Measurements from ENCODE around the gene SLC9A5.

The SLC9A5 gene, protein sequence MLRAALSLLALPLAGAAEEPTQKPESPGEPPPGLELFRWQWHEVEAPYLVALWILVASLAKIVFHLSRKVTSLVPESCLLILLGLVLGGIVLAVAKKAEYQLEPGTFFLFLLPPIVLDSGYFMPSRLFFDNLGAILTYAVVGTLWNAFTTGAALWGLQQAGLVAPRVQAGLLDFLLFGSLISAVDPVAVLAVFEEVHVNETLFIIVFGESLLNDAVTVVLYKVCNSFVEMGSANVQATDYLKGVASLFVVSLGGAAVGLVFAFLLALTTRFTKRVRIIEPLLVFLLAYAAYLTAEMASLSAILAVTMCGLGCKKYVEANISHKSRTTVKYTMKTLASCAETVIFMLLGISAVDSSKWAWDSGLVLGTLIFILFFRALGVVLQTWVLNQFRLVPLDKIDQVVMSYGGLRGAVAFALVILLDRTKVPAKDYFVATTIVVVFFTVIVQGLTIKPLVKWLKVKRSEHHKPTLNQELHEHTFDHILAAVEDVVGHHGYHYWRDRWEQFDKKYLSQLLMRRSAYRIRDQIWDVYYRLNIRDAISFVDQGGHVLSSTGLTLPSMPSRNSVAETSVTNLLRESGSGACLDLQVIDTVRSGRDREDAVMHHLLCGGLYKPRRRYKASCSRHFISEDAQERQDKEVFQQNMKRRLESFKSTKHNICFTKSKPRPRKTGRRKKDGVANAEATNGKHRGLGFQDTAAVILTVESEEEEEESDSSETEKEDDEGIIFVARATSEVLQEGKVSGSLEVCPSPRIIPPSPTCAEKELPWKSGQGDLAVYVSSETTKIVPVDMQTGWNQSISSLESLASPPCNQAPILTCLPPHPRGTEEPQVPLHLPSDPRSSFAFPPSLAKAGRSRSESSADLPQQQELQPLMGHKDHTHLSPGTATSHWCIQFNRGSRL

DNA sequence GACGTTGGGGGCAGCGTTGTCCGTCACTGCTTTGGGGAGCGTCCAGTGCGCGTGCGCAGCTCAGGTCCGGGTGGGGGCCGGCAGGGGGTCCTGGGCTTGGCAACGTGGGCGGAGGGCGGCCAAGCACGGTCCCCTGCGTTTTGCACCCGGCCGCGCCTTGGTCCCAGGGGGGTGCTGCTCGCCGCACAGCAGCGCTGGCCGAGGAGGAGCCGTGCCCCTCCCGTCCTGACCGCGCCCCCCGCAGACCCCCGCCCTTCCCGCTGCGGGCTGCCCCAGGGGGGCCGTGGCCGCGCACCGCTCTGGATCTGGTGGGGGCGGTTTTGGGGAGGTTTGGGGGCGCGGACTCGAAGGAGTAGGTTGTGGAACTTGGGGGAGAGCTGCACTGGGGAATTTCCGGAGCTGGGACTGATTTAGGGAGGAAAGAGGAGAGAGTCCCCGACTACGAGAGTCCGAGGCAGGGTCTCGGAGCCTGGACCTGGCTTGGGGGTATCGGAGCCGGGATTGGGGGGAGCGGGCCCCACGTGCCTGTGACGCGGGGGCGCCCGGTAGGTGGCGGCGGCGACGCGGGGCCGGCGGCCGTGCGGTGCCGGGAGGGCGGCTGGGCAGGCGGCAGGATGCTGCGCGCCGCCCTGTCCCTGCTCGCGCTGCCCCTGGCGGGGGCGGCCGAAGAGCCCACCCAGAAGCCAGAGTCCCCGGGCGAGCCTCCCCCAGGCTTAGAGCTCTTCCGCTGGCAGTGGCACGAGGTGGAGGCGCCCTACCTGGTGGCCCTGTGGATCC, at the start of gene SLC9A5:
TSS of gene SLC9A5 (plus strand) at position 579 of the 777 bp plus-strand sequence. CDS start at position 615, 36 bp downstream.
- TF ChIP-seq, protein P1, sequence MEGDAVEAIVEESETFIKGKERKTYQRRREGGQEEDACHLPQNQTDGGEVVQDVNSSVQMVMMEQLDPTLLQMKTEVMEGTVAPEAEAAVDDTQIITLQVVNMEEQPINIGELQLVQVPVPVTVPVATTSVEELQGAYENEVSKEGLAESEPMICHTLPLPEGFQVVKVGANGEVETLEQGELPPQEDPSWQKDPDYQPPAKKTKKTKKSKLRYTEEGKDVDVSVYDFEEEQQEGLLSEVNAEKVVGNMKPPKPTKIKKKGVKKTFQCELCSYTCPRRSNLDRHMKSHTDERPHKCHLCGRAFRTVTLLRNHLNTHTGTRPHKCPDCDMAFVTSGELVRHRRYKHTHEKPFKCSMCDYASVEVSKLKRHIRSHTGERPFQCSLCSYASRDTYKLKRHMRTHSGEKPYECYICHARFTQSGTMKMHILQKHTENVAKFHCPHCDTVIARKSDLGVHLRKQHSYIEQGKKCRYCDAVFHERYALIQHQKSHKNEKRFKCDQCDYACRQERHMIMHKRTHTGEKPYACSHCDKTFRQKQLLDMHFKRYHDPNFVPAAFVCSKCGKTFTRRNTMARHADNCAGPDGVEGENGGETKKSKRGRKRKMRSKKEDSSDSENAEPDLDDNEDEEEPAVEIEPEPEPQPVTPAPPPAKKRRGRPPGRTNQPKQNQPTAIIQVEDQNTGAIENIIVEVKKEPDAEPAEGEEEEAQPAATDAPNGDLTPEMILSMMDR (IDR thresholded peaks at IDR 0.05; ENCODE audit: low read depth, low read length, missing control alignments): no peak
- DNase-seq (ENCODE audit: low read depth): no peak
- peak within 1 kb of the TSS; percentile 73 for H3K4me3 ChIP-seq (ENCODE audit: low read depth, low read length)

DNA sequence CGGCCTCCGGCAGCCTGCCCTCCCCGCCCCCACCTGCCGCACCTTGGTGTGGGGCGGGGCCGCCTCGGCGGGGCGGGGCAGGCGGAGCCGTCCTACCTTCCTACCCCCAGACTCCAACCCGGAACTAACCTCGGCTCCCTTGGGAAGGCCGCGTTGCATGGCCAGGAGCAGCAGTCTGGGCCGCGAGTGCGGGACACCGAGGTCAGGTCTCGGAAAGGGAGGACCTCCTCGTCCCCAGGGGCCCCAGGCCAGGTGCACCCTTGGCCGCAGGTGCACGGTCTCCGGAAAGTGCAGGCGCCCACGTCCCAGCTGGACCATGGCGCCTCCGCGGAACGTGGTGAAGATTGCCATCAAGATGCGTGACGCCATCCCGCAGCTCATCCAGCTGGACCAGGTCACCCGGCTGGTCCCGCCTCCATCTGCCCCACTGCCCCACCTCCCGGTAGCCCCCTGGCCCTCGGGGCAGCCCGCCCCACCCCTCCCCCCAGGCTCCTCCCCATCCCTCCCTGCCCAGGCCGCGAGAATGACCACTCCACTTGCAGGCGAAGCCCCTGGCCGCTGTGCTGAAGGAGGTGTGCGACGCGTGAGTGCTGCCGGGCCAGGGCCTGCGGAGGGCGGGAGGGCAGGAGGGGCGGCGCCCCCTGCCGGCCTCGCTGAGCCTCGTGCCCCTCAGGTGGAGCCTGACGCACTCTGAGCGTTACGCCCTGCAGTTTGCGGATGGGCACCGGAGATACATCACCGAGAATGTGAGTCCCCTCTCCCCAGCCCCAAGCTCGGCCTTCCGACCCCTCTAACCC, 49.6 kb upstream of the SLC9A5 start, which contains the start of gene ELMO3:
TSS of gene ELMO3 (plus strand) at position 121 of the 797 bp plus-strand sequence. CDS start at position 317, 196 bp downstream.
- TF ChIP-seq, protein P1 (IDR thresholded peaks at IDR 0.05; ENCODE audit: low read depth, low read length, missing control alignments): no peak
- DNase-seq (ENCODE audit: low read depth): no peak
- H3K4me3 ChIP-seq (ENCODE audit: low read depth, low read length): no peak within 1 kb of the TSS

DNA sequence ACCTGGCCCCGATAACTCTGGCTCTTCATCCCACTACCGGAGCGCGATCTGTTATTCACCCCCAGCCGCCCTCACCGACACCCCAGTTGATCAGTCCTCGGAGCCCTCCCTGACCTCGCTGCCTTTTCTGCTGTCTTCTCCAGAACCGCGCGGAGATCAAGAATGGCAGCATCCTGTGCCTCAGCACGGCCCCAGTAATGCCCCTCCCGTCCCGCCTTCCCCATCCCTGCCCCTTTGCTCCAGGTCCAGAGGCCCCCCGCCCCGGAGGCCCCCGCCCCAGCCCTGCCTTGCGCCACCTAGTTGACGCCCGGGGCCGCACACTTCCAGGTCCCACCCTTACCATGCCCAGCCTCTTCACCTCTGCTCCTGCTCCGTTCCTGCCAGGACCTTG, 49.0 kb upstream of the SLC9A5 start:
- no peak overlapping the region for H3K4me3 ChIP-seq (ENCODE audit: low read depth, low read length)
- no peak for DNase-seq (ENCODE audit: low read depth)
- TF ChIP-seq, protein P1 (IDR thresholded peaks at IDR 0.05; ENCODE audit: low read depth, low read length, missing control alignments): no peak

DNA sequence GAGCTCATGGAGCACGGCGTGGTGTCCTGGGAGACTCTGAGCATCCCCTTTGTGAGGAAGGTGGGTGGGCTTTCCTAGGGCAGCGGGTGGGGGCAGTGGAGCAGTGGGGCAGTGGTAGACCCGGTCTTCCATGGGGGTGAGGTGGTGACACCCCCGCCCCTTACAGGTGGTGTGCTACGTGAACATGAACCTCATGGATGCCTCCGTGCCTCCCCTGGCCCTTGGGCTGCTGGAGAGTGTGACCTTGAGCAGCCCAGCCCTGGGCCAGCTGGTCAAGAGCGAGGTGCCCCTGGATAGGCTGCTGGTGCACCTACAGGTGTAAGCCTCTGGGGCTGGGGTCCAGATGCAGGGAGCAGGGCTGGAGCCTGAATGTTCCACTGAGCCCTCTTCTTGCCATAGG, 48.3 kb upstream of the SLC9A5 start:
- no peak overlapping the region for H3K4me3 ChIP-seq (ENCODE audit: low read depth, low read length)
- DNase-seq (ENCODE audit: low read depth): no peak
- TF ChIP-seq, protein P1 (IDR thresholded peaks at IDR 0.05; ENCODE audit: low read depth, low read length, missing control alignments): no peak

DNA sequence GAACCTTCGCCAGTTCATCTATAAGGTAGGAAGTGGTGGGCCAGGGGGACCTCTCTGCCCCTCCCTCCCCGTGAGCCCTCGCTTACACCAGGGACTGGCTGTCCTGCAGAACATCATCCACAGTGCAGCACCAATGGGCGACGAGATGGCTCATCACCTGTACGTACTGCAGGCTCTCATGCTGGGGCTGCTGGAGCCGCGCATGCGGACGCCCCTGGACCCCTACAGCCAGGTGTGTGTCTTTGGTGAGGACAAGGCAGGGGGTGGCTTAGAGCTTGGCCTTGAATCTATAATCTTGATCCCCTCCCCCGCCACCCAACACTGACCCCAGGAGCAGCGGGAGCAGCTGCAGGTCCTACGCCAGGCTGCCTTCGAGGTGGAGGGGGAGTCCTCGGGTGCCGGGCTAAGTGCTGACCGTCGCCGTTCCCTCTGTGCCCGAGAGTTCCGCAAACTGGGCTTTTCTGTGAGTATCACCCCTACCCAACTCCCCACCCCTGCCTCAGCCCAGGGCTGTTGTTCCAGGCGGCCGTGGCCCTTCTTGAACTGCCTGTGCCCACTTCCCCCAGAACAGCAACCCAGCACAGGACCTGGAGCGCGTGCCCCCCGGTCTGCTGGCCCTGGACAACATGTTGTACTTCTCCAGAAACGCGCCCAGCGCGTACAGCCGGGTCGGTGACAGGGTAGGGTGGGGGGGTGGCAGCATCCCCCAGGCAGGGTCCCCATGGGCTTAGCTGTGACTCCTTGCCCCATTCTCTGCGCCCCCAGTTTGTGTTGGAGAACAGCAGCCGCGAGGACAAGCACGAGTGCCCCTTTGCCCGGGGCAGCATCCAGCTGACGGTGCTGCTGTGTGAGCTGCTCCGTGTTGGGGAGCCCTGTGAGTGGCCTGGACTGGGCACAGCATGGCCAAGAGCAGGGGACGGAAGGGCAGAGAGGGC, 47.1 kb upstream of the SLC9A5 start:
- TF ChIP-seq, protein P1 (IDR thresholded peaks at IDR 0.05; ENCODE audit: low read depth, low read length, missing control alignments): no peak
- no peak overlapping the region for H3K4me3 ChIP-seq (ENCODE audit: low read depth, low read length)
- DNase-seq (ENCODE audit: low read depth): no peak
